Right atrium auricular region (tissue), 2 donors: ENCODE results near the gene HEXD. TPM values are rescaled to one million over a fixed set of nuclear protein-coding genes. Genes with fewer than 3 reads are reported as not detected.

Experiments
- DNase-seq: peaks from one replicate; pipeline ENCODE4 v3.0.0-alpha.2; 2019; ENCODE audit warnings: low spot score
- H3K27ac ChIP-seq, 2 donors: fragments of 200-600 bp; sonication (generic); 1 replicate in 1 of 2; 2 replicates in 1 of 2; pipeline ENCODE4 v1.5.1; 2016 to 2019
- H3K27me3 ChIP-seq, 2 donors: fragments of 200-600 bp; sonication (generic); one replicate each; pipeline versions ENCODE4 v1.5.1 to v1.6.0; 2017 to 2019
- H3K36me3 ChIP-seq: fragments of 200-600 bp; sonication (generic); one replicate; pipeline ENCODE4 v1.5.1; 2016
- H3K4me1 ChIP-seq, 2 donors: fragments of 200-600 bp; sonication (generic); one replicate each; pipeline versions ENCODE4 v1.5.1 to v1.6.0; 2017 to 2019
- H3K4me3 ChIP-seq, 2 donors: fragments of 200-600 bp; sonication (generic); 1 replicate in 1 of 2; 2 replicates in 1 of 2; pipeline ENCODE4 v1.5.1; 2017 to 2019; ENCODE audit warnings: mild to moderate bottlenecking in 1 of 2, moderate library complexity in 1 of 2
- H3K9me3 ChIP-seq, 2 donors: fragments of 200-600 bp; sonication (generic); one replicate each; pipeline ENCODE4 v1.5.1; 2019
- CTCF ChIP-seq, 2 donors: fragments of 200-600 bp; sonication (generic); IDR thresholded peaks; one replicate each; pipeline ENCODE4 v1.5.1; 2019; ENCODE audit warnings: antibody characterized with exemption in 2 of 2
- total RNA-seq, 2 donors: library from RNA; depleted of rRNA; stranded (reverse); fragments of >200 nt; gene quantifications; one replicate each; pipeline ENCODE4 v1.1.0, GENCODE V29; 2016

The HEXD gene
- total RNA-seq, 2 donors from 2014 or later = 11.3 to 15.6 TPM

GRCh38 chr17:82415336-82415735, 2.8 kb upstream of the HEXD start:
- DNase-seq = no peak
- no peak for TF ChIP-seq CTCF (IDR thresholded peaks at IDR 0.05)
- no peak overlapping the region for H3K4me3 ChIP-seq

GRCh38 chr17:82415786-82416185, 2.4 kb upstream of the HEXD start:
- Histone ChIP-seq H3K27me3 (no peaks in the 10 kb centered on the region), H3K4me3 (no peak overlapping the region), H3K4me1 (peaks cover 0 to 25% of the 10 kb centered on the region in 2 donors), H3K36me3 (no peaks in the 10 kb centered on the region), H3K27ac (no peak overlapping the region), H3K9me3 (no peaks in the 10 kb centered on the region)
- no peak for DNase-seq
- TF ChIP-seq CTCF (IDR thresholded peaks at IDR 0.05) = no peak

More at GRCh38 chr17:82415336-82415735, 2.8 kb upstream of the HEXD start:
- Histone ChIP-seq H3K36me3 (no peaks in the 10 kb centered on the region), H3K4me1 (peaks cover 0 to 25% of the 10 kb centered on the region in 2 donors), H3K27ac (no peak overlapping the region), H3K27me3 (no peaks in the 10 kb centered on the region), H3K9me3 (no peaks in the 10 kb centered on the region)

- H3K4me1 ChIP-seq = peaks cover 0 to 25% of the 10 kb centered on the region in 2 donors
- DNase-seq = no peak
- no peak overlapping the region for H3K4me3 ChIP-seq
- no peak for TF ChIP-seq CTCF (IDR thresholded peaks at IDR 0.05)
- no peaks in the 10 kb centered on the region for H3K9me3 ChIP-seq
- no peaks in the 10 kb centered on the region for H3K36me3 ChIP-seq
- no peaks in the 10 kb centered on the region for H3K27me3 ChIP-seq
- no peak overlapping the region for H3K27ac ChIP-seq
These were observed 1.9 kb upstream of the HEXD start for GRCh38 chr17:82416264-82416663.

- no peaks in the 10 kb centered on the region for H3K9me3 ChIP-seq
- no peaks in the 10 kb centered on the region for H3K36me3 ChIP-seq
- no peak overlapping the region for H3K27ac ChIP-seq
These were observed 1.4 kb upstream of the HEXD start for GRCh38 chr17:82416771-82417170.

GRCh38 chr17:82419540-82419939, 1.4 kb downstream of the HEXD start:
- Histone ChIP-seq H3K27me3 (no peaks in the 10 kb centered on the region), H3K4me3 (no peak overlapping the region), H3K4me1 (peaks cover 0 to 20% of the 10 kb centered on the region in 2 donors), H3K27ac (no peak overlapping the region), H3K9me3 (peaks cover 0 to 8% of the 10 kb centered on the region in 2 donors), H3K36me3 (no peaks in the 10 kb centered on the region)
- no peak for TF ChIP-seq CTCF (IDR thresholded peaks at IDR 0.05)
- DNase-seq = no peak

More at GRCh38 chr17:82416771-82417170, 1.4 kb upstream of the HEXD start:
- Histone ChIP-seq H3K27me3 (no peaks in the 10 kb centered on the region), H3K4me3 (no peak overlapping the region), H3K4me1 (peaks cover 0 to 25% of the 10 kb centered on the region in 2 donors)
- no peak for TF ChIP-seq CTCF (IDR thresholded peaks at IDR 0.05)
- no peak for DNase-seq
